Ascending aorta (tissue), 2 donors: ENCODE results near the gene ZC3H12D. TPM values are rescaled to one million over a fixed set of nuclear protein-coding genes. Genes with fewer than 3 reads are reported as not detected.

Experiments used
- DNase-seq, 2 donors: peaks; one replicate each; pipeline ENCODE4 v3.0.0-alpha.2; 2019; ENCODE audit warnings: low spot score in 2 of 2
- H3K27ac ChIP-seq, 2 donors: fragments of 200-600 bp; sonication (generic); one replicate each; pipeline ENCODE4 v1.5.1; 2016 to 2017; ENCODE audit warnings: mild to moderate bottlenecking in 1 of 2
- H3K27me3 ChIP-seq: fragments of 200-600 bp; sonication (generic); one replicate; pipeline ENCODE4 v1.5.1; 2017
- H3K36me3 ChIP-seq, 2 donors: fragments of 200-600 bp; sonication (generic); one replicate each; pipeline ENCODE4 v1.5.1; 2016
- H3K4me1 ChIP-seq, 2 donors: fragments of 200-600 bp; sonication (generic); one replicate each; pipeline ENCODE4 v1.5.1; 2016 to 2017; ENCODE audit warnings: mild to moderate bottlenecking in 1 of 2
- H3K4me3 ChIP-seq, 2 donors: fragments of 200-600 bp; sonication (generic); one replicate each; pipeline ENCODE4 v1.5.1; 2016 to 2017; ENCODE audit warnings: mild to moderate bottlenecking in 1 of 2
- H3K9me3 ChIP-seq, 2 donors: fragments of 200-600 bp; sonication (generic); one replicate each; pipeline ENCODE4 v1.5.1; 2016
- CTCF ChIP-seq, 3 experiments: fragments of 200-600 bp in 2 of 3; fragments of 450-650 bp in 1 of 3; sonication (generic) in 2 of 3; IDR thresholded peaks; one replicate each; pipeline ENCODE4 v1.5.1; 2016 to 2019; ENCODE audit warnings: antibody characterized with exemption in 3 of 3, mild to moderate bottlenecking in 1 of 3, moderate library complexity in 1 of 3
- intact Hi-C: fragments of 100-400 bp; cut with DNase I; formaldehyde crosslinking; loops from one replicate; pipeline ENCODE4 v1.15.1; 2023
- total RNA-seq: library from RNA; depleted of rRNA; stranded (reverse); fragments of >200 nt; gene quantifications from one replicate; pipeline ENCODE4 v1.1.0, GENCODE V29; 2016

Gene ZC3H12D
- total RNA-seq, 1 donor from 2014 or later = 1.5 TPM

GRCh38 chr6:149439626-149440025 lies 45.2 kb downstream of the ZC3H12D start:
- H3K27me3 ChIP-seq = no peaks in the 10 kb centered on the region
- H3K4me3 ChIP-seq = no peak overlapping the region
- H3K4me1 ChIP-seq = no peaks in the 10 kb centered on the region
- no peaks in the 10 kb centered on the region for H3K36me3 ChIP-seq
- no peak overlapping the region for H3K27ac ChIP-seq
- no peak for DNase-seq
- H3K9me3 ChIP-seq = no peaks in the 10 kb centered on the region
- no peak for TF ChIP-seq CTCF (IDR thresholded peaks at IDR 0.05)
- intact Hi-C loops = no loop called here

GRCh38 chr6:149438855-149439254 lies 46.0 kb downstream of the ZC3H12D start:
- no peaks in the 10 kb centered on the region for H3K27me3 ChIP-seq
- no peak for TF ChIP-seq CTCF (IDR thresholded peaks at IDR 0.05)
- no peak overlapping the region for H3K4me3 ChIP-seq
- H3K36me3 ChIP-seq = no peaks in the 10 kb centered on the region
- no peaks in the 10 kb centered on the region for H3K9me3 ChIP-seq
- H3K27ac ChIP-seq = no peak overlapping the region
- intact Hi-C loops = no loop called here
- no peak for DNase-seq
- H3K4me1 ChIP-seq = no peaks in the 10 kb centered on the region

GRCh38 chr6:149437212-149437611 lies 47.6 kb downstream of the ZC3H12D start:
- no peak for TF ChIP-seq CTCF (IDR thresholded peaks at IDR 0.05)
- Histone ChIP-seq H3K36me3 (no peaks in the 10 kb centered on the region), H3K4me3 (no peak overlapping the region), H3K9me3 (no peaks in the 10 kb centered on the region), H3K27ac (no peak overlapping the region), H3K4me1 (peaks cover 0 to 2% of the 10 kb centered on the region in 2 donors), H3K27me3 (no peaks in the 10 kb centered on the region)
- DNase-seq = no peak
- intact Hi-C loops = no loop called here

- Histone ChIP-seq H3K9me3 (no peaks in the 10 kb centered on the region), H3K27ac (no peak overlapping the region), H3K4me1 (peaks cover 0 to 4% of the 10 kb centered on the region in 2 donors), H3K4me3 (no peak overlapping the region), H3K36me3 (no peaks in the 10 kb centered on the region), H3K27me3 (no peaks in the 10 kb centered on the region)
- TF ChIP-seq CTCF (IDR thresholded peaks at IDR 0.05) = no peak
- no peak for DNase-seq
- intact Hi-C loops = no loop called here
Measured at GRCh38 chr6:149436647-149437046, 48.2 kb downstream of the ZC3H12D start.

- peaks cover 0 to 4% of the 10 kb centered on the region in 2 donors for H3K4me1 ChIP-seq
- TF ChIP-seq CTCF (IDR thresholded peaks at IDR 0.05) = no peak
- no peak overlapping the region for H3K27ac ChIP-seq
- intact Hi-C loops = no loop called here
- no peak for DNase-seq
- H3K9me3 ChIP-seq = no peaks in the 10 kb centered on the region
- no peaks in the 10 kb centered on the region for H3K27me3 ChIP-seq
- no peaks in the 10 kb centered on the region for H3K36me3 ChIP-seq
- no peak overlapping the region for H3K4me3 ChIP-seq
Measured at GRCh38 chr6:149435919-149436586, 48.8 kb downstream of the ZC3H12D start.
